ENCODE results near the gene RNF144A. TPM values are rescaled to one million over a fixed set of nuclear protein-coding genes. Genes with fewer than 3 reads are reported as not detected.

The RNF144A gene
- total RNA-seq, 1 experiment from 2014 or later, result 10.6 TPM

DNA sequence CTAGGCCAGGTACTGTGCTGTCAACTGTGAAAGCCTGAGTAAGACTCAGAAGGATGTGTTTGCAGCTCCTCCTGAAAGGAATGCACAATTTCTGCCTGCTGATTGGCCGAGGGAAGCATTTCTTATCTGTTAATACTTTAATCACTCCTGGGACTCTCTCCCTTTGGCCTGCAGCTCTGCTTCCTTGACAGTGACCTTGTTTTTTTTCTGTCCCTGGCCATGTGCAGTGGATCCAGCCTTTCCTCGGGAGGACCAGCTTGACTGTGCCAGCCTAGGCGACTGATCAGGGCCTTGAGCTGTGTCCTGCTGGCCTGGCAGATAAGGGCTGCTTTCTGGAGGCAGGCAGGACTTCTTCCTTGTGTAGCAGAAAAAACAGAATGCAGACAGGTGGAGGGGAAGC lies 10.0 kb downstream of the RNF144A start:
- Histone ChIP-seq H3T11ph (ENCODE audit: low read length) (no peak overlapping the region), H3K14ac (ENCODE audit: insufficient read depth, low read length) (no peak overlapping the region), H4K8ac (replicated peaks; ENCODE audit: insufficient read length, low read depth, low read length) (no peak overlapping the region), H3K18ac (ENCODE audit: insufficient read length, low read depth, low read length) (no peak overlapping the region), H3K9ac (ENCODE audit: extremely low read depth, insufficient read length, low read length) (no peak overlapping the region), H4K91ac (ENCODE audit: insufficient read length, low read depth, low read length) (no peak overlapping the region), H2BK15ac (ENCODE audit: low read depth, low read length) (no peak overlapping the region), H4K20me1 (ENCODE audit: control insufficient read depth, insufficient read depth, insufficient read length) (no peaks in the 10 kb centered on the region), H2BK20ac (ENCODE audit: low read depth, low read length, poor library complexity, severe bottlenecking) (no peak overlapping the region), H2BK5ac (ENCODE audit: insufficient read length, low read length) (no peak overlapping the region), H2BK120ac (ENCODE audit: low read depth, low read length, poor library complexity, severe bottlenecking) (no peak overlapping the region), H2AK5ac (ENCODE audit: insufficient read length, low read length) (no peak overlapping the region), H3K79me2 (ENCODE audit: insufficient read depth, low read length) (no peaks in the 10 kb centered on the region), H3K4ac (ENCODE audit: low read depth, low read length) (no peak overlapping the region), H3K4me2 (ENCODE audit: insufficient read depth, insufficient read length, low read length) (no peak overlapping the region), H3K9me3 (ENCODE audit: control insufficient read depth, low read depth, low read length) (no peaks in the 10 kb centered on the region), H3K4me1 (ENCODE audit: insufficient read depth, low read length) (0 out of 2 replicates have a peak, but pooled peaks cover 2% of the 10 kb centered on the region), H2BK12ac (ENCODE audit: insufficient read length, low read depth, low read length) (no peak overlapping the region), H3K27ac (ENCODE audit: insufficient read length, low read depth, low read length) (no peak overlapping the region), H3K23me2 (ENCODE audit: insufficient read length, low read depth, low read length, poor library complexity, severe bottlenecking) (no peaks in the 10 kb centered on the region), H2AFZ (ENCODE audit: low read length) (no peak overlapping the region), H3K27me3 (ENCODE audit: insufficient read depth, low read length) (no peaks in the 10 kb centered on the region), H3K56ac (ENCODE audit: insufficient read length, low read depth, low read length) (no peak overlapping the region), H3K23ac (ENCODE audit: insufficient read length, low read depth, low read length) (no peak overlapping the region), H3K79me1 (ENCODE audit: insufficient read depth, low read depth, low read length, poor library complexity, severe bottlenecking) (no peaks in the 10 kb centered on the region), H4K5ac (ENCODE audit: insufficient read length, low read depth, low read length) (no peak overlapping the region)
- TF ChIP-seq, protein P1, sequence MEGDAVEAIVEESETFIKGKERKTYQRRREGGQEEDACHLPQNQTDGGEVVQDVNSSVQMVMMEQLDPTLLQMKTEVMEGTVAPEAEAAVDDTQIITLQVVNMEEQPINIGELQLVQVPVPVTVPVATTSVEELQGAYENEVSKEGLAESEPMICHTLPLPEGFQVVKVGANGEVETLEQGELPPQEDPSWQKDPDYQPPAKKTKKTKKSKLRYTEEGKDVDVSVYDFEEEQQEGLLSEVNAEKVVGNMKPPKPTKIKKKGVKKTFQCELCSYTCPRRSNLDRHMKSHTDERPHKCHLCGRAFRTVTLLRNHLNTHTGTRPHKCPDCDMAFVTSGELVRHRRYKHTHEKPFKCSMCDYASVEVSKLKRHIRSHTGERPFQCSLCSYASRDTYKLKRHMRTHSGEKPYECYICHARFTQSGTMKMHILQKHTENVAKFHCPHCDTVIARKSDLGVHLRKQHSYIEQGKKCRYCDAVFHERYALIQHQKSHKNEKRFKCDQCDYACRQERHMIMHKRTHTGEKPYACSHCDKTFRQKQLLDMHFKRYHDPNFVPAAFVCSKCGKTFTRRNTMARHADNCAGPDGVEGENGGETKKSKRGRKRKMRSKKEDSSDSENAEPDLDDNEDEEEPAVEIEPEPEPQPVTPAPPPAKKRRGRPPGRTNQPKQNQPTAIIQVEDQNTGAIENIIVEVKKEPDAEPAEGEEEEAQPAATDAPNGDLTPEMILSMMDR (conservative IDR thresholded peaks at IDR 0.05), result no peak
- H3K4me1 Mint-ChIP-seq, result peaks cover 23 to 29% of the 10 kb centered on the region in 2 experiments
- H3K27ac Mint-ChIP-seq, result 0 out of 7 replicates have a peak overlapping the region, but pooled peaks of 1 of the 3 experiments have one; percentile 40
- peaks cover 0 to 5% (median 5%) of the 10 kb centered on the region in 3 experiments; a peak in 5 of 7 replicates for H3K36me3 Mint-ChIP-seq (ENCODE audit: insufficient read depth in 1 of 3, low read depth in 3 of 3)
- no peak overlapping the region for H3K4me3 Mint-ChIP-seq
- peaks cover 0 to 5% of the 10 kb centered on the region in 2 experiments; a peak in 1 of 5 replicates for H3K9me3 Mint-ChIP-seq
- H3K27me3 Mint-ChIP-seq (ENCODE audit: low read depth), result no peaks in the 10 kb centered on the region
- no CpG with 5 or more reads among the region's 3 CpGs for WGBS (ENCODE audit: extremely low coverage, insufficient read length, low lambda C conversion rate)
- no peak for DNase-seq

All from H9 (cell line).